ENCODE results near the gene CCDC116. TPM values are rescaled to one million over a fixed set of nuclear protein-coding genes. Genes with fewer than 3 reads are reported as not detected.
"Not testable (repeated sequence)": the region's sequence is repeated elsewhere in the genome, so short reads cannot be mapped to it uniquely, and the experiment has no call there.

Gene CCDC116
- polyA plus RNA-seq, 1 experiment: 0.06 TPM

- Histone ChIP-seq H3K27me3 (ENCODE audit: control insufficient read depth, insufficient read depth, low read length) (no peaks in the 10 kb centered on the region), H3K4me3 (ENCODE audit: low read depth, low read length) (no peak overlapping the region), H3K9me3 (ENCODE audit: control insufficient read depth, insufficient read depth, low read length) (no peaks in the 10 kb centered on the region), H3K27ac (ENCODE audit: low read depth, low read length) (no peak overlapping the region)
- CTCF ChIA-PET: interaction anchor here (0.9 kb wide), 1 partner anchor 10 kb away, joined by 3 read pairs; no protein-coding TSS in a partner anchor
- DNase-seq (ENCODE audit: low read depth, low spot score): no peak
- no peak for TF ChIP-seq CTCF (IDR thresholded peaks at IDR 0.05; ENCODE audit: low read depth, low read length)
- POLR2A ChIA-PET: interaction anchor here (0.6 kb wide), 1 partner anchor 13 kb away, joined by 3 read pairs; no protein-coding TSS in a partner anchor
Observed at GRCh38 chr22:21602579-21602978, 30.0 kb upstream of the CCDC116 start.

GRCh38 chr22:21603973-21604372 lies 28.6 kb upstream of the CCDC116 start:
- Histone ChIP-seq H3K27ac (ENCODE audit: low read depth, low read length) (no peak overlapping the region), H3K27me3 (ENCODE audit: control insufficient read depth, insufficient read depth, low read length) (no peaks in the 10 kb centered on the region), H3K9me3 (ENCODE audit: control insufficient read depth, insufficient read depth, low read length) (no peaks in the 10 kb centered on the region), H3K4me3 (ENCODE audit: low read depth, low read length) (no peak overlapping the region)
- no peak for TF ChIP-seq CTCF (IDR thresholded peaks at IDR 0.05; ENCODE audit: low read depth, low read length)
- CTCF ChIA-PET: interaction anchor here (0.6 kb wide), 1 partner anchor 9 kb away, joined by 4 read pairs; no protein-coding TSS in a partner anchor
- no peak for DNase-seq (ENCODE audit: low read depth, low spot score)
- POLR2A ChIA-PET: no interaction called here

GRCh38 chr22:21605887-21606564 lies 26.5 kb upstream of the CCDC116 start:
- ChIA-PET POLR2A (interaction anchor here (0.7 kb wide), 1 partner anchor 19 kb away, joined by 4 read pairs; no protein-coding TSS in a partner anchor), CTCF (no interaction called here)
- no peak for TF ChIP-seq CTCF (IDR thresholded peaks at IDR 0.05; ENCODE audit: low read depth, low read length)
- Histone ChIP-seq H3K4me3 (ENCODE audit: low read depth, low read length) (no peak overlapping the region), H3K27me3 (ENCODE audit: control insufficient read depth, insufficient read depth, low read length) (no peaks in the 10 kb centered on the region), H3K9me3 (ENCODE audit: control insufficient read depth, insufficient read depth, low read length) (no peaks in the 10 kb centered on the region), H3K27ac (ENCODE audit: low read depth, low read length) (no peak overlapping the region)
- no peak for DNase-seq (ENCODE audit: low read depth, low spot score)

GRCh38 chr22:21606775-21607174 lies 25.8 kb upstream of the CCDC116 start:
- no peak overlapping the region for H3K4me3 ChIP-seq (ENCODE audit: low read depth, low read length)
- DNase-seq (ENCODE audit: low read depth, low spot score): no peak
- ChIA-PET CTCF (interaction anchor here (1.4 kb wide), 1 partner anchor 36 kb away, joined by 3 read pairs; no protein-coding TSS in a partner anchor), POLR2A (no interaction called here)
- H3K27ac ChIP-seq (ENCODE audit: low read depth, low read length): no peak overlapping the region
- no peak for TF ChIP-seq CTCF (IDR thresholded peaks at IDR 0.05; ENCODE audit: low read depth, low read length)
- no peaks in the 10 kb centered on the region for H3K9me3 ChIP-seq (ENCODE audit: control insufficient read depth, insufficient read depth, low read length)
- no peaks in the 10 kb centered on the region for H3K27me3 ChIP-seq (ENCODE audit: control insufficient read depth, insufficient read depth, low read length)

- H3K4me3 ChIP-seq (ENCODE audit: low read depth, low read length); H3K9me3 ChIP-seq (ENCODE audit: control insufficient read depth, insufficient read depth, low read length); H3K27me3 ChIP-seq (ENCODE audit: control insufficient read depth, insufficient read depth, low read length); H3K27ac ChIP-seq (ENCODE audit: low read depth, low read length); CTCF ChIA-PET; DNase-seq (ENCODE audit: low read depth, low spot score); POLR2A ChIA-PET: not testable (repeated sequence)
Observed at GRCh38 chr22:21609556-21610157, 22.9 kb upstream of the CCDC116 start.
